ENCODE data around the gene ACADVL.

The ACADVL gene

DNA sequence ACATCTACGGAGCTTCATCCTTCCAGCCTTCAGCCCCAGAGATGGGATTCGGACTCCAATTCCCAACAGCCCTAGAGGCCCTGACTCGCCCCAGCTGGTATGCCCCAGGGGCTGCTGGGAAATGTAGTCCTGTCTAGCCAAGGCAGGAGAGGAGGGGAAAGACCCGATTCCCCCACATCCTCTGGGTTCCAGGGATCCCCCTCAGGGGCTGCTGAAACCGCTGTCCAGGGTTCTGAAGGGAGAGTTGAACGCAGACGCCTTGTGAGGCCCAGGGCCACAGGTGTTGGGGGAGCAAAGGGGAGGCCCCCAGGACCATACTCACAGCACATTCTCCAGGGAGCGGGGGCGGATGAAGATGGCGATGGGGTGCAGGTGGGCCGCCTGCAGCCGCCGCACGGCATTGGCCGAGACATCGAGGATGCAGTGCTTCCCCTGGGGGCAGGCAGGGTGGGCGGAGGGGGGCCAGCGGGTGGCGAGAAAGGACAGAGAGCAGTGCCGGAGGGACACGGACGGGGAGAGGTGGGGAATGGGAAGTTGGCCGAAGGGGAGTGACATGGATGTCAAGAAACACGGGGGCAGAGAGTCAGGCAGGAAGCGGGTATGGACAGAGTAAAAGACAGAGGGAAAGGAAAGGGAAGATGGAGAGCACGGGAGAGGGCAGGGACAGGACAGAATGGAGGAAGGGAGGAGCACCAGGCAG is 28.0 kb upstream of the ACADVL start:
- no peak for DNase-seq

DNA sequence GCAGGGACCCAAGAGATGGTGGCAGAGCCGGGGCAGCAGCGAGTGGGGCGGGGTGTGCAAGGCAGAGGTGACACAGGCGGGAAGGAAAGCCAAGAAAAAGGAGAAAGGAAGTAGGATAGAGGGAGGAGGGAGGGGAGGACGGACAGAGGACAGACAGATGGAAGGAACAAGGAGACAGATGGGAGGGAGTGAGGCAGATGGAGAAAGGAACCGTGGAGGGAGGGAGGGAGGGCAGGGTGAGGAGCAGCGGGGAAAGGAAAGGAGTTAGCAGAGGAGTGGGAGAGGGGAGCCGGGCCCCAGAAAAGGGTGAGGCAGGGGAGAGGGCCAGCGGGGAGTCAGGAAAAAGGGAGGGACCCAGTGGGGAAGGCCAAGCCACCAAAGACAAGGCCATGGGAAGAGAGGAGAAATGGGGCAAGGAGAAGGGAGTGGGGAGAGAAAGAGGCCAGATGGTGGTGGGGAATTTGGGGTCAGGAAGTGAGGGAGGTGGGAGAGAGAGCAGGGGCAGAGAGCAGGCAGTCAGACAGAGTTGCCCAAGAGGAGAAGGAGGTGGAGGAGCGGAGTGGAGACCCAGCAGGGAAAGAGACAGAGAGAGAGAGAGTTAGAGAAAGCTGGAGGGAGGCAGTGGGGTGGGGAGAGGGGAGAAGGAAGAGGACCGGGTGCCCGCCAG is 27.3 kb upstream of the ACADVL start:
- no peak for DNase-seq

DNA sequence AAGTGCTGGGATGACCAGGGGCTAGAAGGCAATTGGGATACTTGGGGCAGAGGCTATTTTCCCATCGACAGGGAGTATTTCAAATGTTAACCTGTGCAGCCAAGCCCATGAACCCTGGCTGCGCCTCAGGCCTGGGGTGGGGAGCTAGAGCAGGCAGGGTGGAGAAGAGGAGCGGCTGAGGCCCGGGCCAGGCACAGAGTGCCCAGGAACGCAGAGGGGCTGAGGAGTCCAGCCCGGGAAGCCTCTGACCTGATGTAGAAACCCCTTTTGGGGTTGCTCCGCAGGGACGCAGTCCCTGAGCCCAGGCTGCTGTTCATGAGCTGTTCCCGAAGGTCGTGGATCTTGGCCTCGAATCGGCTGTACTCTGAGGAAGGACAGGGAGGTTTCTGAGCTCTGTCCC is 23.8 kb upstream of the ACADVL start:
- no peak for DNase-seq

GRCh38 chr17:7196651-7197401 is 22.9 kb upstream of the ACADVL start:
- DNase-seq, result no peak

DNA sequence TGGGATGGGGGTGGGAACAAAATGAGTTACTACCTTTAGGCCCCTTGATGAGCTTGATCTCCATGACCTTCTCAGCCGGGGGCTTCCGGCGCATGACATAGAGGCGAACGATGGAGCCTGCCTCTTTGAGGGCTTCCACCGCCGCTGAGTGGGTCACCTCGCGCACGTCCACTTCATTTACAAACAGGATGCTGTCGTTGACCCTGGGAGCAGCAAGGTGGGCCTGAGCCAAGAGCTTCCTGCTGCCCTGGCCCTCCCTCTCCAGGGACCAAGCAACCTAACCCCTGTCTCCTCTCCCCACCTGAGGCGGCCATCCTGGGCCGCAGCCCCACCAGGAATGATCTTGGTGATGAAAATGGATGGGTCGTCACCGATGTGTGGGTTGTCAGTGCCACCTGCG is 16.3 kb upstream of the ACADVL start:
- DNase-seq, result no peak

- DNase-seq, result no peak
Measured at GRCh38 chr17:7204336-7204735, 15.4 kb upstream of the ACADVL start.

DNA sequence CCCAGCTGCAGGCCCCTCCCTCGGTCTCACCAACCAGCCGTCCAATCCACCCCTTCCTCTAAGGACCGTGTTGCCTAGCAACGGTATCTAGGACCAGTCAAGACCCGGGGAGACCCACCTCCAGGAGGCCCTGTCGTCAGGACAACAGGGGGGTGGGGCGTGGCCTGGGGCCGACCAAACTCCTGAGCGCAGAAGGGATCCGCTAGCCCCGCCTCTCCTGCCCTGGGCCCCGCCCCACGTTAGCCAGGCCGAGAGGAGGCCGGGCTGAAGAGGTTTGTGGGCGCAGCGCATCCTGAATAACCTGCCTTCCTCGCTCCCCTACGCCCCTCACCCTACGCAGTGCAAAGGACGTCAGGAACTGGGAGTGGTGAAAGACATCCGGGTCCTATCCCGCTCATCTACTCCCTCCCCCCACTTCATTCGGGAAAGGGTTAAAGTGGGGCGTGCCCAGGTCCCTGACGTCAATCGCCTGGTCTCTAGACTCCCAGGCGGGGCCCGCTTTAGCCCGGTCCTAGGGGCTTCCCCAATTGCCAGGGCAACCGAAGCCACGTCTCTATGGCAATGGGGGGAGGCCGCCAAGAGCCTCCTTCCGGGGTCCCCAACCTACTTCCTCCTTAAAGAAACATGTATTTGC is 14.8 kb upstream of the ACADVL start:
- DNase-seq, result peak; percentile 96

GRCh38 chr17:7205561-7205960 is 14.2 kb upstream of the ACADVL start:
- no peak for DNase-seq

DNA sequence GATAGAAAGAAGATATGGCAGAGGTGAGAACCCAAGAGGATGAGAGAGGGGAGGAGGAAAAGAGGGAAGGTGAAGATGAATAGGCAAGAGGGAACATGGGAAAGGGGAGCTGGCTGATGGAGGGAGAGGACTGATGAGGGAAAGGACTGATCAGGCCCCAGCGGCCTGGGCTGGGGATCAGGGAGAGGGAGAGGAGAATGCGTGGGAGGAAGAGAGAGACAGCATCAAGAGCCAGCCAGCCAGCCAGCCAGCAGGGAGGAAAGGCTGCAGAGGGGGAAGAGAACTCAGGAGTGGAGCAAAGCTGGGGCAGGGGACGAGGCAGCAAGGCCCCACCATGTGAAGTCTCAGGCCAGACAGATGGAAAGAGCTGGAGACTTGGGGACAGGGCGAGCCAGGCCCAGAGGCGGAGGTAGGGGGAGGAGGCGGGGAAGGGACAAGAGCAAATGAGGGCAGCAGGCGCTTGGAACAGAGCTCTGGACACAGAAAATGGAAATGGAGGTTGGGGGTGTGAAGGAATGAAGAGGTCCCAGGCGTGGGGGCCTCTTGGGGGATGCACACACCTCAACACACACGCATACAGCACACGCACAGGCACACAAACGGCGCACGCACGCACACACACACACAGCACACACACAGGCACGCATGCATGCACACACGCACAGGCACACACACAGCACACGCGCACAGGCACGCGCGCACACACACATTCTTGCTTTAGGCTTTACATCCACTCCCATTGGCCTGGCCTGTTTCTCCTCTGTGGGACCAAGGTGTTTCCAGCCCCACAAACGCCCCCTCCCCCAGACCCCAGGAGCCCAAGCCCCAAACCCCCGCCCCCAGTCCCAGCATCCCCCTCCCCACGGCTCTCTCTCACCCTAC is 12.4 kb upstream of the ACADVL start:
- DNase-seq, result no peak

DNA sequence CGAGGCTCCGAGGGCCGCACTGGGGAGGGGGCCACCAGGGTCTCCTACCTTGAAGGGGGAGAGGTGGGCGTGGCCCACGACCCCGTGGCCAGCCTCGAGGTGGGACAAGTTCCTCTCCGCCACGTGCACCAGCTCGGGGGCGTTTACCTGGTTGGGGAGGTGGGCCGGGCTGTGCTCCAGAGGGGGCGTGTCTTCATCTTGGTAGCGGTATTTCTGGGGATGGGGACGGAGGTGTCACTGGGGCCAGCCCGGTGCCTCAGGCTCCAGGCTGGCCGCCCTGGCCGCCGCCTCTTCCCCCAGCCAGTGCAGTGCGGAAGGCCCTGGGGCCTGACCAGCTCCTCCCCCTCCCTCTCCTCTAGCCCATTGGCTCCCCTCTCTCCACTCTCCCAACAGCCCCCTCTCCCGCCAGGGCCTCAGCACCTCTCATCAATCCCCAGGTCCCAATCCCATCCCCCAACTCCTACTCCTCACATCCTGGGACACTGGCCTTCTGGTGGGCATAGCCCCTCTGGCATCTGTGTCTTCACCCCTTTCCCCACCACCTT is 11.6 kb upstream of the ACADVL start:
- DNase-seq, result no peak

DNA sequence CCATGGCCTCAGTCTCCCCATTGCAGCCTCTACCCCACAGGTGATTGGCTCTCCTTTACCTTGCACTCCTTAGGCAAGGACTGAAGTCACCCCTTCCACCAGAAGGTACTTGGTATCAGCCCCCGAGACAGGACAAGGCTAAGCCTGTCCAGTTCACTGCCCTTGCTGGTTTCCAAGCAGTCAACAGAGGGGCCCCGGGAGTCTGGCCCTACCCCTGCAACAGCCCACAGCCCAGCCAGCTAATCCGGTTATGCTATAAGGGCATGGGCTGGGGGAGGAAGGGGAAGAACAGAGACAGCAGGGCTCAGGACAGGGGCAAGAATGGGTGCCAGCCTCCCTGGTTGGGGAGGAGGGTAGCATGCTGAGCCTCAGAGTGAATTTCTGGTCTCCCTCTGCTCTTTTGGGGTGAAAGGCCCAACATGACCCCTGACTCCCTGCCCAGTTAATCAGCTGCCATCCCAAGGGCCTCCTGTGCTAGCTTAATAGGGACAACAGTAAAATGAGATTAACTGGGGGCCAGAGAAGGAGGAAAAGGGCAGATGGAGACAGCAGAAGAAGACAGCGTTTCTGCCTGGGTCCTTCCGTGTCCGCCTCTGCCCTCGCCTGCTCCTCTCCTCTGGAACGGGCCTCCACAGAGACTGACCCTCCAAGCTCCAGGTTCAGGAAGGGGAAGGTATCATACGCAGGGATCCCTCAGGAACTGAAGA is 10.8 kb upstream of the ACADVL start:
- no peak for DNase-seq

GRCh38 chr17:7211491-7212273 is 8.1 kb upstream of the ACADVL start:
- DNase-seq, result no peak

DNA sequence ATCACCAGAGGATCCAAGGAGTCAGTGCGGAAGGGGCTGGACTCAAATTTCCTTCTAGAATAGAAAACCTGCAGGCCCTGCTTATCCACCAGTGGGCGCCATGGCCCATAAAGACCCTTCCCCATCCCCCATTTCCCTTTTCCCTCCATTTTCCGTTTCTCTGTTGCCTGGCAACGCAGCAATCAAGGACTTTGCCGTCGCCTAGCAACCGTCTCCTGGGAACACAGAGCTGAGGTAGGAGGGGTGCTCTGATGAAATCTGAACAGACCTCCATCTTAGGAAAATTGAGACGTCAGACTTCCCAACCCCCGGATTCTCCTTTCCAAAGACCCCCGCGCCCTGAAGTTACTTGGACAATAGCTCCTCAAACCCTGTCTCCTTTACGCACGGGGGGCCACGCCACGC is 5.8 kb upstream of the ACADVL start:
- DNase-seq, result no peak

DNA sequence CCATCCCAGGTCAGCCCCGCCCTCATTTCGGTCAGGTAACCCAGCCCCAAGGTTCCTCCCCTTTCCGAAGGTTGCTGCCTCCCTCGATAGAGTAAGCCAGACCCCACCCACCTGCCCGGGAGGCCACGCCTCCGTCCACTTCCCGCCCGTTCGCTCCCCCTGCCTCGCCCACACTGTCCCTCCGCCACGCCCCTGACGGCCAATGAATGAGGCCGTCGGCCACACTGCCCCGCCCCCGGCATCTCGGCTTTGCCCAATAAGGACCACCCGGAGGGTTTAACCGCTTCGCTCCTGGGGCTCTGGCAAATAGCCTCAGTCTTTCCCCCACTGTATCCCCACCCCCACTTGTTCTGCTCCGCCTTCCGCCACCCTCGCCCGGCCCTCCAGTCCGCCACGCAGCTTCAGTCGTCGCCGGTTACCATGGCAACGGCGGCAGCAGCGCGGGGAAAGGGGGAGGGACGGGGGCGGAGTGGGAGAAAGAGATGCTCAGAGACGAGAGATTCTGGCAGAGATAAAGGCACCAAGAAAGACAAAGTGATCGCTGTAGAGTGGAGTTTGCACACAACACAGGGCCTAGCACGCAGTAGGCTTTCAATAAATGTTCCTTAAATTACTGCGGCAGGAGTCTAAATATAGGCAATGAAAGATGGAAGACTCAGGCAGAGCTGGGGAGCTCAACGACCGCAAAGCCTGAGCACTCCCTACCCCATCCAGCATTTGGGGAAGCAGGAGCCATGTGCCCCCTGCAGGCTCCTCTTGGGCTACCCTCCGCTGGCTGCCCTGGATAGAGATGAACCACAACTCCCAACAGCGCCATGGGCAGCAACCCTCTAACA is 5.2 kb upstream of the ACADVL start:
- DNase-seq, result peak; percentile 100

DNA sequence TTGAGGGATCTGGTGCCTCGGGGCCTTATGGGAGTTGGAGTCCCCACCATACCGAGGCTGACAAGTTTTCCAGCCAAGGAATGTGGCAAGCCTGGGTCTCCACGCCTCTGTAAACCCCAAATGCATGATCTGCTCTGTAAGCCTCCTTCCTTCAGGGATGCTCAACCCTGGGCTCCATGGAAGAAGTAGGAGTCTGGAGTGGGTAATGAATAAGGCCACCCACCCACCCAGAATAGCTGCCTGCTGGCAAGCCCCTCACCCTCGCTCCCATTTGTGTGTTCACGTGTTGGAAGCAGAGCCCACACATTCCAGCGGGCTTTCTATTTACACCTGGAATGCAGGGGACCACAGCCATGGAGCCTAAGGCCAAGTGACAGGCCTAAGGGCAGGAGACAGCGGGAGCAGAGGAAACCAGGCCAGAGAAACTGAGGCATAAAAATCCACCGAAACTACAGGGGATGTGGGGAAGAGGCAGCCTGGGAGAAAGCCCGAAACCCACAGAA is 4.6 kb upstream of the ACADVL start:
- no peak for DNase-seq

GRCh38 chr17:7215652-7216180 is 4.0 kb upstream of the ACADVL start:
- DNase-seq, result no peak

DNA sequence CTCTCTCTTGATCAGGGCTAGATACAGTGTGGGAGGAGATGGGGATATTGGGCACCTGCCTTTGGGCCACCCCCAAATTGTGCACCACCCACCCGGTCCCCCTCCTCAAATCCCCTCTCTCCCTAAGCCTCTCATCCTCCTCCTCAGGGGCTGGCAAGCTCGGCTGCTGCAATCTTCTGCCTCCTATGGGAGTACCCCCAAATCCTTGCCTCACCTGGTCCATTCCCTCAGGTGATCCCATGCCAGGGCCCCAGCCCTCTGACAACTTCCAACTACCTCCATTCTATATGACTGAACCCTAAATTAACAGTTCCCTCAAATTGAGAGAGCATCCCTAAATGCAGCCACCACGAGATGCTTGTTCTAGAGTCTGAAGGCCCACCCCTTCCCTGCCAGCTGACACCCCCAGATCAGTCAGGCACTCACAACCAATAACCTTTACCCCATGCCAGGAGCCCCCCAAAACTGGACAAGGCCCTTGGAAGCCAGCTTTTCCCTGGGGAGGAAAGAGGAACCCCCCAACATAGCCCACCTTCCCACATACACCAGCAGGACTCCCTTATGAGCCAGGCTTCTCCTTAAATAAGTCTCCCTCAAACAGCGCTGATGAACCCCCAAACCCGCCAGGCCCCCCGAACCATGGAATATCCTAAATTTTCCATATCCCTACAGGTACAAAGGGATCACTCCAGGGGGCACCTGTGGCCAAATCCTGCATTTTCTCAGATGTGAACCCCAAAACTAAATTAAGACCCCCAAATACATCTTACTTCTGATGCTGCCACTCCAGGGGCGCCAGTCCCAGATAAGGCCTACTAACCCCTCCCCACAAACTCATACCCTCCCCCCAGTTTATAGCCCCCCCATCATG is 3.3 kb upstream of the ACADVL start:
- DNase-seq, result no peak

Data from activated CD8-positive, alpha-beta memory T cell treated with anti-CD3 and anti-CD28 coated beads for 24 hours (primary cell).